DND-41 (cell line): Measurements from ENCODE around the gene MORN5.

ENCODE experiments used
- ATAC-seq: fragments of 200-7000 bp; cut with Tn5 transposase; 3 replicates; pipeline ENCODE4 v1.9.1; 2021; ENCODE audit warnings: low read depth; ENCODE audit not compliant: insufficient read depth
- DNase-seq: peaks from one replicate; pipeline ENCODE4 v3.0.0-alpha.2; 2020
- H2AFZ ChIP-seq: 2 replicates; pipeline ENCODE4 v1.6.0; 2012; ENCODE audit warnings: low read depth, low read length
- H3K27ac ChIP-seq: 2 replicates; pipeline ENCODE4 v1.5.1; 2012; ENCODE audit warnings: low read length, inconsistent platforms
- H3K27me3 ChIP-seq: fragments of 200-600 bp; sonication (generic); 2 replicates; pipeline ENCODE4 v1.6.0; 2012; ENCODE audit warnings: low read length, mild to moderate bottlenecking, inconsistent platforms; ENCODE audit not compliant: insufficient read depth, poor library complexity
- H3K36me3 ChIP-seq: 2 replicates; pipeline ENCODE4 v1.5.1; 2012; ENCODE audit warnings: low read length, inconsistent platforms; ENCODE audit not compliant: insufficient read depth
- H3K4me1 ChIP-seq: 2 replicates; pipeline ENCODE4 v1.5.1; 2012; ENCODE audit warnings: mild to moderate bottlenecking, low read length; ENCODE audit not compliant: insufficient read depth
- H3K4me2 ChIP-seq: 2 replicates; pipeline ENCODE4 v1.6.0; 2012; ENCODE audit warnings: mild to moderate bottlenecking, moderate library complexity, low read length, inconsistent platforms; ENCODE audit not compliant: insufficient read depth
- H3K4me3 ChIP-seq, 2 experiments: fragments of 200-600 bp in 1 of 2; shearing (Covaris generic) in 1 of 2; 2 replicates each; pipeline ENCODE4 v1.5.1; 2012 to 2016; ENCODE audit warnings: inconsistent platforms in 2 of 2, low read length in 2 of 2, mild to moderate bottlenecking in 2 of 2, low read depth in 1 of 2, moderate library complexity in 1 of 2
- H3K79me2 ChIP-seq: 2 replicates; pipeline ENCODE4 v1.6.0; 2012; ENCODE audit warnings: low read length, inconsistent platforms; ENCODE audit not compliant: insufficient read depth
- H3K9ac ChIP-seq: 2 replicates; pipeline ENCODE4 v1.6.0; 2012; ENCODE audit warnings: low read depth, mild to moderate bottlenecking, inconsistent platforms, low read length, moderate library complexity
- H3K9me3 ChIP-seq: 2 replicates; pipeline ENCODE4 v1.5.1; 2012; ENCODE audit warnings: low read length, moderate library complexity, mild to moderate bottlenecking, inconsistent platforms; ENCODE audit not compliant: insufficient read depth, severe bottlenecking
- H4K20me1 ChIP-seq: 2 replicates; pipeline ENCODE4 v1.6.0; 2012; ENCODE audit warnings: low read length; ENCODE audit not compliant: insufficient read depth
- CTCF ChIP-seq: IDR thresholded peaks from 2 replicates; pipeline ENCODE4 v1.5.1; 2012; ENCODE audit warnings: borderline replicate concordance, low read length, moderate library complexity, mild to moderate bottlenecking; ENCODE audit not compliant: poor library complexity, severe bottlenecking; ENCODE audit errors: extremely low read depth
- EZH2 ChIP-seq: IDR thresholded peaks from 3 replicates; pipeline ENCODE4 v1.6.1; 2012; ENCODE audit warnings: borderline replicate concordance, low read depth, mild to moderate bottlenecking, moderate library complexity, low read length, inconsistent platforms; ENCODE audit not compliant: severe bottlenecking

Gene MORN5

GRCh38 chr9:122125158-122125508 is 34.6 kb upstream of the MORN5 start:
- Histone ChIP-seq H3K4me2 (no peak overlapping the region), H3K36me3 (no peaks in the 10 kb centered on the region), H3K4me1 (no peaks in the 10 kb centered on the region), H3K27ac (no peak overlapping the region), H3K4me3 (no peak overlapping the region), H3K9ac (no peak overlapping the region), H3K79me2 (no peaks in the 10 kb centered on the region), H4K20me1 (no peaks in the 10 kb centered on the region; the same call in none of the 2 replicates), H3K9me3 (no peaks in the 10 kb centered on the region), H2AFZ (no peak overlapping the region), H3K27me3 (no peaks in the 10 kb centered on the region)
- TF ChIP-seq EZH2 (no peak), CTCF (peak; percentile 91)
- DNase-seq (peak; percentile 70), ATAC-seq (peak; percentile 89)

- no peak for ATAC-seq
- no peak for TF ChIP-seq CTCF
- no peak for TF ChIP-seq EZH2
- no peak for DNase-seq
- H3K9ac ChIP-seq = no peak overlapping the region
- no peak overlapping the region for H3K27ac ChIP-seq
- no peak overlapping the region for H3K4me3 ChIP-seq
- H3K4me1 ChIP-seq = no peaks in the 10 kb centered on the region
- no peak overlapping the region for H3K4me2 ChIP-seq
- H3K27me3 ChIP-seq = no peaks in the 10 kb centered on the region
- H4K20me1 ChIP-seq = no peaks in the 10 kb centered on the region; the same call in none of the 2 replicates
- H3K79me2 ChIP-seq = no peaks in the 10 kb centered on the region
- H2AFZ ChIP-seq = no peak overlapping the region
- H3K36me3 ChIP-seq = no peaks in the 10 kb centered on the region
- H3K9me3 ChIP-seq = no peaks in the 10 kb centered on the region
These were observed 34.0 kb upstream of the MORN5 start for GRCh38 chr9:122125509-122126330.

- Histone ChIP-seq H3K4me2 (no peak overlapping the region), H3K4me1 (no peaks in the 10 kb centered on the region), H3K79me2 (no peaks in the 10 kb centered on the region), H3K27me3 (no peaks in the 10 kb centered on the region), H2AFZ (no peak overlapping the region), H3K9ac (no peak overlapping the region), H3K9me3 (no peaks in the 10 kb centered on the region), H3K4me3 (no peak overlapping the region), H3K27ac (no peak overlapping the region), H3K36me3 (no peaks in the 10 kb centered on the region), H4K20me1 (no peaks in the 10 kb centered on the region; the same call in none of the 2 replicates)
- ATAC-seq (no peak), DNase-seq (no peak)
- no peak for TF ChIP-seq CTCF
- no peak for TF ChIP-seq EZH2
These were observed 33.1 kb upstream of the MORN5 start for GRCh38 chr9:122126331-122127261.
